ENCODE data around the gene KXD1. TPM values are rescaled to one million over a fixed set of nuclear protein-coding genes. Genes with fewer than 3 reads are reported as not detected.

Gene KXD1
- total and polyA plus RNA-seq, 10 of the 15 experiments (the other 5 are each of a cell fraction or from before 2014, with no cell fraction given), result 27.5 to 209 (median 129) TPM

GRCh38 chr19:18521692-18522123 lies 36.0 kb upstream of the KXD1 start, which contains the start of gene ELL:
Gene ELL (minus strand): TSS chr19:18522070. CDS start chr19:18522055, 15 bp downstream.
- CTCF ChIA-PET, result interaction anchor here (1.0 to 6.5 kb wide), 7 partner anchors 17 to 326 kb away, joined by 3 to 64 read pairs (median 16); partner anchors contain the start of genes KXD1, REX1BD and UBA52
- in situ Hi-C loops (cut with MboI) (no loop called here), intact Hi-C loops (cut with micrococcal nuclease; ENCODE audit: unreplicated experiment) (loop anchor here (1.0 to 2.0 kb wide), 4 partner anchors 36 to 115 kb away; partner anchors contain the start of genes KXD1, REX1BD and UBA52)
- DNase-seq (ENCODE audit: low read depth, low spot score), result no peak
- SMC1A ChIA-PET (ENCODE audit: uncharacterized antibody, unreplicated experiment), result interaction anchor here (1.0 to 5.4 kb wide), 6 partner anchors 22 to 153 kb away, joined by 3 to 24 read pairs (median 7); partner anchors contain the start of genes KXD1, REX1BD and UBA52
- Histone ChIP-seq H3K4me1 (ENCODE audit: control insufficient read depth, insufficient read depth, low read length) (peaks cover 8% of the 10 kb centered on the region), H3K36me3 (ENCODE audit: control insufficient read depth in 2 of 2, insufficient read depth in 2 of 2, low read length in 1 of 2) (no peaks in the 10 kb centered on the region), H3K9me3 (replicated peaks; ENCODE audit: control insufficient read depth, insufficient read depth, low read length) (no peaks in the 10 kb centered on the region), H3K4me3 (peak within 1 kb of the TSS; percentile 98), H3K79me2 (ENCODE audit: control insufficient read depth, insufficient read depth, low read length) (peaks cover 49% of the 10 kb centered on the region), H2AFZ (ENCODE audit: control insufficient read depth, low read depth, low read length) (peak within 1 kb of the TSS; percentile 77), H3K9ac (ENCODE audit: control insufficient read depth, insufficient read depth, low read length) (peak within 1 kb of the TSS; percentile 92), H3K27ac (ENCODE audit: control insufficient read depth, insufficient read depth) (peak within 1 kb of the TSS; percentile 89), H4K20me1 (ENCODE audit: control insufficient read depth, insufficient read depth) (0 out of 2 replicates have a peak, but pooled peaks cover 4% of the 10 kb centered on the region), H3K27me3 (replicated peaks in 1 of 2; ENCODE audit: control insufficient read depth in 2 of 2, insufficient read depth in 2 of 2, low read length in 1 of 2) (no peaks in the 10 kb centered on the region), H3K4me2 (ENCODE audit: control insufficient read depth, insufficient read depth) (peak within 1 kb of the TSS; percentile 90)
- POLR2A ChIA-PET, result interaction anchor here (1.1 to 4.7 kb wide), 8 partner anchors 21 to 67 kb away, joined by 3 to 48 read pairs (median 7); partner anchors contain the start of genes FKBP8, KXD1, REX1BD and UBA52
- RAD21 ChIA-PET (ENCODE audit: unreplicated experiment), result interaction anchor here (1.0 to 5.1 kb wide), 5 partner anchors 12 to 66 kb away, joined by 3 to 35 read pairs (median 9); partner anchors contain the start of genes KXD1, REX1BD and UBA52
- 1% methylated on average over 31 of the region's 52 CpGs for WGBS (ENCODE audit: insufficient coverage, insufficient replicate concordance, low lambda C conversion rate, missing lambda C conversion rate)
- ATAC-seq, result peak; percentile 15
- no peak for FAIRE-seq
- no TSS peak for BruUV-seq (replicated peaks)
- no peak for TF ChIP-seq ZNF274 (IDR thresholded peaks at IDR 0.05; ENCODE audit: insufficient read depth, insufficient read length)
- peak; percentile 53; the same call in 1 of the 2 replicates for TF ChIP-seq RB1 (IDR thresholded peaks at IDR 0.05; ENCODE audit: borderline replicate concordance)
- peak; percentile 86; the same call in 1 of the 2 replicates for TF ChIP-seq BACH1 (IDR thresholded peaks at IDR 0.05; ENCODE audit: borderline replicate concordance)
- no peak for TF ChIP-seq ESRRA (IDR thresholded peaks at IDR 0.05; ENCODE audit: low read length)
- TF ChIP-seq POLR2A (IDR thresholded peaks at IDR 0.05; ENCODE audit: low read depth, low read length), result peak; percentile 98
- peak; percentile 85; the same call in 1 of the 2 replicates for TF ChIP-seq POLR2AphosphoS5 (IDR thresholded peaks at IDR 0.05; ENCODE audit: low read length)
- TF ChIP-seq CBX3 (IDR thresholded peaks at IDR 0.05; ENCODE audit: borderline replicate concordance, low read depth), result no peak
- TF ChIP-seq SMAD1 (IDR thresholded peaks at IDR 0.05; ENCODE audit: low read depth, partially characterized antibody), result no peak
- peak; percentile 53; the same call in 1 of the 2 replicates for TF ChIP-seq ZNF207 (IDR thresholded peaks at IDR 0.05; ENCODE audit: borderline replicate concordance)
- no peak for TF ChIP-seq PBX3 (IDR thresholded peaks at IDR 0.05; ENCODE audit: insufficient replicate concordance, low read depth, low read length)
- peak in 1 of 2 experiments; percentile 55; a peak in 1 of 3 replicates for TF ChIP-seq EGR1 (IDR thresholded peaks at IDR 0.05; ENCODE audit: borderline replicate concordance in 1 of 2, low read depth in 2 of 2, low read length in 2 of 2)
- no peak for TF ChIP-seq BMI1 (IDR thresholded peaks at IDR 0.05; ENCODE audit: borderline replicate concordance)
- TF ChIP-seq TCF12 (IDR thresholded peaks at IDR 0.05; ENCODE audit: low read depth, low read length), result no peak
- peak; percentile 87 for TF ChIP-seq NKRF (conservative IDR thresholded peaks at IDR 0.05)
- TF ChIP-seq POLR2AphosphoS2 (IDR thresholded peaks at IDR 0.05; ENCODE audit: low read depth, low read length), result peak; percentile 71; the same call in 1 of the 2 replicates
- TF ChIP-seq CBX5 (IDR thresholded peaks at IDR 0.05; ENCODE audit: low read depth), result no peak
- TF ChIP-seq TAF1 (IDR thresholded peaks at IDR 0.05; ENCODE audit: borderline replicate concordance, low read depth, low read length), result peak; percentile 92
- TF ChIP-seq ZSCAN29 (IDR thresholded peaks at IDR 0.05), result 0 out of 2 replicates have a peak, but pooled peaks have one; percentile 39
- no peak for TF ChIP-seq MEF2A (IDR thresholded peaks at IDR 0.05; ENCODE audit: insufficient read depth, low read depth, low read length)
- peak; percentile 18; the same call in 1 of the 2 replicates for TF ChIP-seq SIN3A (IDR thresholded peaks at IDR 0.05; ENCODE audit: low read depth, low read length)
- no peak for TF ChIP-seq IRF4 (IDR thresholded peaks at IDR 0.05; ENCODE audit: low read depth, low read length)
- TF ChIP-seq DPF2 (IDR thresholded peaks at IDR 0.05), result 0 out of 2 replicates have a peak, but pooled peaks have one; percentile 22
- peak; percentile 24 for TF ChIP-seq IKZF1 (conservative IDR thresholded peaks at IDR 0.05)
